ENCODE results near the gene SYK. TPM values are rescaled to one million over a fixed set of nuclear protein-coding genes. Genes with fewer than 3 reads are reported as not detected.

SYK gene
- total and polyA plus RNA-seq, 2 of the 4 experiments (the other 2 are of a cell fraction) = not detected

GRCh38 chr9:90799271-90799852, 2.3 kb upstream of the SYK start:
- Histone ChIP-seq H2BK120ac (ENCODE audit: low read depth, low read length) (no peak overlapping the region), H4K8ac (ENCODE audit: low read depth in 2 of 2, low read length in 2 of 2) (no peak overlapping the region), H4K5ac (ENCODE audit: low read depth, low read length) (no peak overlapping the region), H2BK15ac (ENCODE audit: low read depth, low read length) (no peak overlapping the region), H3K9me3 (ENCODE audit: control insufficient read depth, insufficient read depth, low read length) (0 out of 2 replicates have a peak, but pooled peaks cover 2% of the 10 kb centered on the region), H3K56ac (ENCODE audit: extremely low read depth, insufficient read depth, low read length) (no peak overlapping the region), H2AK9ac (replicated peaks; ENCODE audit: low read depth, low read length, poor library complexity) (no peak overlapping the region), H2AK5ac (ENCODE audit: low read depth, low read length) (no peak overlapping the region), H3K36me3 (ENCODE audit: control insufficient read depth, insufficient read depth, low read length) (no peaks in the 10 kb centered on the region), H3K23ac (ENCODE audit: low read depth, low read length) (no peak overlapping the region), H4K91ac (ENCODE audit: insufficient read depth, low read depth, low read length) (no peak overlapping the region), H3K27ac (ENCODE audit: insufficient read depth, low read length) (no peak overlapping the region), H2BK20ac (ENCODE audit: low read depth, low read length) (no peak overlapping the region), H3K4ac (ENCODE audit: low read depth, low read length) (no peak overlapping the region), H3K9me1 (ENCODE audit: insufficient read depth, low read length) (no peaks in the 10 kb centered on the region), H2BK5ac (ENCODE audit: low read depth, low read length, poor library complexity, severe bottlenecking) (no peak overlapping the region), H4K20me1 (ENCODE audit: insufficient read depth, low read length) (no peaks in the 10 kb centered on the region), H3K4me2 (ENCODE audit: low read depth, low read length) (no peak overlapping the region), H3K4me3 (ENCODE audit: insufficient read depth, low read depth, low read length) (no peak overlapping the region), H3K14ac (replicated peaks; ENCODE audit: low read depth, low read length) (no peak overlapping the region), H3K4me1 (ENCODE audit: control insufficient read depth, insufficient read depth, low read length) (no peaks in the 10 kb centered on the region), H3K27me3 (ENCODE audit: control insufficient read depth, insufficient read depth, low read length) (peaks cover 14% of the 10 kb centered on the region), H2AFZ (replicated peaks; ENCODE audit: low read length, poor library complexity) (no peak overlapping the region), H3K79me1 (ENCODE audit: low read depth in 1 of 2, low read length in 2 of 2) (no peaks in the 10 kb centered on the region), H3K18ac (ENCODE audit: low read depth, low read length) (no peak overlapping the region), H3K9ac (ENCODE audit: low read depth, low read length) (no peak overlapping the region)
- no peak for TF ChIP-seq MAFK (IDR thresholded peaks at IDR 0.05; ENCODE audit: low read depth, low read length)
- no peak for TF ChIP-seq CHD1 (IDR thresholded peaks at IDR 0.05; ENCODE audit: low read depth, low read length)
- TF ChIP-seq SMC3 (IDR thresholded peaks at IDR 0.05; ENCODE audit: low read depth, low read length) = no peak
- no peak for TF ChIP-seq NFE2L2 (IDR thresholded peaks at IDR 0.05; ENCODE audit: low read depth, low read length)
- no peak for TF ChIP-seq MAZ (IDR thresholded peaks at IDR 0.05; ENCODE audit: borderline replicate concordance, low read depth, low read length)
- no peak for TF ChIP-seq POLR2A (IDR thresholded peaks at IDR 0.05; ENCODE audit: low read depth, low read length)
- TF ChIP-seq CEBPB (IDR thresholded peaks at IDR 0.05; ENCODE audit: low read depth, low read length) = no peak
- TF ChIP-seq BHLHE40 (IDR thresholded peaks at IDR 0.05; ENCODE audit: low read depth, low read length) = no peak
- TF ChIP-seq FOS (IDR thresholded peaks at IDR 0.05; ENCODE audit: low read depth, low read length) = no peak
- TF ChIP-seq USF2 (IDR thresholded peaks at IDR 0.05; ENCODE audit: low read depth, low read length) = no peak
- no peak for TF ChIP-seq MXI1 (IDR thresholded peaks at IDR 0.05; ENCODE audit: borderline replicate concordance, low read depth, low read length)
- TF ChIP-seq ELK1 (IDR thresholded peaks at IDR 0.05; ENCODE audit: borderline replicate concordance, low read depth, low read length) = no peak
- no peak for TF ChIP-seq RAD21 (IDR thresholded peaks at IDR 0.05; ENCODE audit: low read length)
- no peak for TF ChIP-seq RFX5 (IDR thresholded peaks at IDR 0.05; ENCODE audit: low read depth, low read length)
- WGBS, 2 experiments (ENCODE audit: extremely low coverage in 2 of 2, insufficient read length in 1 of 2) = no CpG with 5 or more reads among the region's 5 CpGs
- DNase-seq (no peak), ATAC-seq (ENCODE audit: low read depth) (no peak)
- BruUV-seq (replicated peaks) = no TSS peak
- POLR2A ChIA-PET (ENCODE audit: unreplicated experiment) = no interaction called here
- intact Hi-C loops (cut with micrococcal nuclease) (no loop called here), in situ Hi-C loops (cut with MboI; ENCODE audit: low sequenced_read_pairs) (no loop called here), dilution Hi-C loops (cut with HindIII; ENCODE audit: low sequenced_read_pairs, unreplicated experiment) (no loop called here)
- CTCF ChIA-PET = no interaction called here
